ENCODE results near the gene ANO7. TPM values are rescaled to one million over a fixed set of nuclear protein-coding genes. Genes with fewer than 3 reads are reported as not detected.

ANO7 gene
- total and polyA plus RNA-seq, 2 of the 8 experiments (the other 6 are each of a cell fraction or from before 2014, with no cell fraction given) = 3.2 to 6.9 TPM

- POLR2A ChIA-PET (ENCODE audit: partially characterized antibody) = interaction anchor here (0.7 to 1.0 kb wide), 2 partner anchors 41 kb away, joined by 3 read pairs; no protein-coding TSS in a partner anchor
- FAIRE-seq (no peak), DNase-seq (ENCODE audit: low read depth in 1 of 2, low spot score in 2 of 2) (no peak)
- H3K4me2 ChIP-seq (ENCODE audit: insufficient read depth in 1 of 2, low read depth in 2 of 2, low read length in 2 of 2) = no peak overlapping the region
- H3K4me3 ChIP-seq (ENCODE audit: extremely low read depth in 1 of 4, insufficient read depth in 2 of 4, low read depth in 3 of 4, low read length in 4 of 4) = no peak overlapping the region
- no peaks in the 10 kb centered on the region for H3K79me2 ChIP-seq (ENCODE audit: control insufficient read depth in 1 of 2, insufficient read depth in 2 of 2, low read length in 2 of 2)
- H2BK5ac ChIP-seq (ENCODE audit: low read depth, low read length) = no peak overlapping the region
- no peak overlapping the region for H3K27ac ChIP-seq (ENCODE audit: low read depth, low read length)
- H3K4me1 ChIP-seq (replicated peaks in 1 of 4; ENCODE audit: control insufficient read depth in 3 of 4, insufficient read depth in 4 of 4, low read length in 3 of 4) = no peaks in the 10 kb centered on the region; a peak in 1 of 7 replicates
- H4K8ac ChIP-seq (ENCODE audit: extremely low read depth, insufficient read depth, low read length) = peak overlapping the region; percentile 30
- CTCF ChIA-PET (ENCODE audit: partially characterized antibody) = interaction anchor here (1.0 to 1.1 kb wide), 3 partner anchors 11 to 85 kb away, joined by 3 to 4 read pairs (median 3); no protein-coding TSS in a partner anchor
- no peak overlapping the region for H3K9ac ChIP-seq (replicated peaks in 1 of 4; ENCODE audit: extremely low read depth in 1 of 4, low read depth in 3 of 4, low read length in 3 of 4)
- 91% methylated on average over 16 of the region's 19 CpGs; no CpG with 5 or more reads in 1 of the 2 experiments for WGBS, 2 experiments (ENCODE audit: extremely low coverage in 1 of 2, insufficient coverage in 1 of 2, insufficient read length in 1 of 2, insufficient replicate concordance in 2 of 2, low coverage in 1 of 2, low lambda C conversion rate in 2 of 2, missing lambda C conversion rate in 1 of 2)
- H3K23me2 ChIP-seq (ENCODE audit: low read depth, low read length) = no peaks in the 10 kb centered on the region
- no peak overlapping the region for H3K56ac ChIP-seq (replicated peaks; ENCODE audit: insufficient read length, low read depth, low read length)
- no peak for TF ChIP-seq RBBP5 (IDR thresholded peaks at IDR 0.05; ENCODE audit: borderline replicate concordance, low read depth, low read length)
- no peak for TF ChIP-seq GTF2F1 (IDR thresholded peaks at IDR 0.05; ENCODE audit: borderline replicate concordance, low read depth, low read length)
- no peak for TF ChIP-seq PHF8 (conservative IDR thresholded peaks at IDR 0.05; ENCODE audit: low read depth, low read length)
- TF ChIP-seq EZH2 (IDR thresholded peaks at IDR 0.05; ENCODE audit: low read depth, low read length, severe bottlenecking) = no peak
- TF ChIP-seq RNF2 (IDR thresholded peaks at IDR 0.05; ENCODE audit: borderline replicate concordance, low read depth, low read length, missing control alignments, poor library complexity, severe bottlenecking) = no peak
- TF ChIP-seq POLR2AphosphoS5 (IDR thresholded peaks at IDR 0.05; ENCODE audit: low read depth, low read length) = peak; percentile 48; the same call in 1 of the 2 replicates
- TF ChIP-seq MAFK (IDR thresholded peaks at IDR 0.05; ENCODE audit: low read depth, low read length) = no peak
- no peak overlapping the region for H2AFZ ChIP-seq (ENCODE audit: low read length)
- H3K4ac ChIP-seq (replicated peaks; ENCODE audit: insufficient read length, low read depth, low read length) = no peak overlapping the region
- H4K20me1 ChIP-seq (replicated peaks in 1 of 2; ENCODE audit: control insufficient read depth in 1 of 2, insufficient read depth in 2 of 2, low read length in 2 of 2) = peaks cover 20 to 29% of the 10 kb centered on the region in 2 experiments
- H3K18ac ChIP-seq (ENCODE audit: extremely low read depth, low read length) = no peak overlapping the region
- H2BK120ac ChIP-seq (replicated peaks; ENCODE audit: low read depth, low read length) = no peak overlapping the region
- H3K79me1 ChIP-seq (ENCODE audit: low read depth, low read length) = peaks cover 3% of the 10 kb centered on the region; the same call in 1 of the 2 replicates
- H4K91ac ChIP-seq (replicated peaks; ENCODE audit: insufficient read length, low read length) = no peak overlapping the region
- peaks cover 11 to 32% (median 27%) of the 10 kb centered on the region in 4 experiments; a peak in 7 of 8 replicates for H3K36me3 ChIP-seq (ENCODE audit: control insufficient read depth in 2 of 4, insufficient read depth in 4 of 4, low read length in 3 of 4)
- H2BK20ac ChIP-seq (ENCODE audit: low read length) = no peak overlapping the region
- H3K9me3 ChIP-seq (ENCODE audit: insufficient read depth in 2 of 2, low read depth in 1 of 2, low read length in 1 of 2) = no peaks in the 10 kb centered on the region
- H4K5ac ChIP-seq (ENCODE audit: insufficient read length, low read depth, low read length) = no peak overlapping the region
- no peak overlapping the region for H2BK15ac ChIP-seq (ENCODE audit: low read length)
- no peak overlapping the region for H3K14ac ChIP-seq (ENCODE audit: insufficient read length)
- no peaks in the 10 kb centered on the region for H3K27me3 ChIP-seq (replicated peaks in 1 of 4; ENCODE audit: control insufficient read depth in 3 of 4, extremely low read depth in 1 of 4, insufficient read depth in 3 of 4, low read length in 3 of 4)
- no peak overlapping the region for H2AK5ac ChIP-seq (ENCODE audit: low read depth, low read length)
- no peak overlapping the region for H3K23ac ChIP-seq (ENCODE audit: insufficient read length)
- no peak overlapping the region for H2BK12ac ChIP-seq (ENCODE audit: low read depth, low read length)
Observed at GRCh38 chr2:241226723-241227572, 38.5 kb downstream of the ANO7 start.
